Bronchial epithelial cell (primary cell): ENCODE results near the gene ZBTB12. TPM values are rescaled to one million over a fixed set of nuclear protein-coding genes. Genes with fewer than 3 reads are reported as not detected.
"Not testable (repeated sequence)": the region's sequence is repeated elsewhere in the genome, so short reads cannot be mapped to it uniquely, and the experiment has no call there.

ENCODE experiments used
- DNase-seq: peaks from one replicate; pipeline ENCODE4 v3.0.0-alpha.2; 2010; ENCODE audit warnings: low read depth
- FAIRE-seq: peaks from 2 replicates; lab custom pipeline; 2011; peaks lifted over from hg19 to GRCh38; lab: Jason Lieb, UNC
- H3K27me3 ChIP-seq: 2 replicates; pipeline ENCODE4 v1.5.1; 2011; ENCODE audit warnings: low read length; ENCODE audit not compliant: control insufficient read depth, insufficient read depth
- H3K36me3 ChIP-seq: 2 replicates; pipeline ENCODE4 v1.5.1; 2011; ENCODE audit warnings: low read length; ENCODE audit not compliant: control insufficient read depth, insufficient read depth
- H3K4me3 ChIP-seq: 2 replicates; pipeline ENCODE4 v1.5.1; 2011; ENCODE audit warnings: mild to moderate bottlenecking, low read depth, low read length, control low read depth
- total RNA-seq: library from RNA; depleted of rRNA; stranded (reverse); fragments of >200 nt; gene quantifications from 2 replicates; pipeline ENCODE4 v1.2.1, GENCODE V29; 2014
- TF ChIP-seq, protein P1 (sequence below): IDR thresholded peaks from 2 replicates; pipeline ENCODE4 v1.5.1; 2011; ENCODE audit warnings: mild to moderate bottlenecking, moderate library complexity, low read length, control low read depth, inconsistent platforms; ENCODE audit not compliant: insufficient read depth, severe bottlenecking

Gene ZBTB12
- total RNA-seq, 1 donor from 2014 or later, result 1.3 TPM

DNA sequence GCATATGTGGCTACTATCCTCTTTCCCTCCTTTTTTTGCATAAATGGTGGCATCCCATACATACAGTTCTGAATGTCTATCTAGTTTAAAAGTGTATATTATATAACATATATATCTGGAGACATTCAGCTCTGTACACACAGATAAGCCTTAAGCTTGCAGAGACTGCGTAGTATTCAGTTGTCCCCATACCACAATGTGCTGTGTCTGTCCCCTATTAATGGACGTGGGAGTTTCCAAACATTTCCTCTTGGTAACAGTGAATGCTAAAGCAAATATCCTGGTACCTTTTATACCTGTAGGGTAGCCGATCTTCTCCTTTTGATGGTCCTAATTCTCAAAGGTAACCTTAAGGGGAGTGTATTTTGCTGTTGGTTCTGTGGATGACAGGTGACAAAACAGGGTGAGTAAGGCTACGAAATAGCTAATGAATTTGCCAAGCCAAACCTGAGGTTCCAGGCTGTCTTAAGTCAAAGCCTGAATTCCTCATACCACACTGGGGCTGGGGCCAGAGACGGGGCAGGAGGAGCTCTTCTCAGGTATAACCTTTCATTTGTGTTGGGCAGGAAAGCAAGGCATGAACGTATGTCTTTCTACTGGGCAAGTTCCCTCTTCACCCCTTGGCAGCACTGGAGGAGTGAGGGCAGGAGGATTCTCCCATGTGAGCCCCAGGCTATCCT lies 17.9 kb upstream of the ZBTB12 start:
- Histone ChIP-seq H3K4me3 (no peak overlapping the region), H3K36me3 (no peaks in the 10 kb centered on the region), H3K27me3 (no peaks in the 10 kb centered on the region)
- FAIRE-seq (no peak), DNase-seq (no peak)
- TF ChIP-seq, protein P1, sequence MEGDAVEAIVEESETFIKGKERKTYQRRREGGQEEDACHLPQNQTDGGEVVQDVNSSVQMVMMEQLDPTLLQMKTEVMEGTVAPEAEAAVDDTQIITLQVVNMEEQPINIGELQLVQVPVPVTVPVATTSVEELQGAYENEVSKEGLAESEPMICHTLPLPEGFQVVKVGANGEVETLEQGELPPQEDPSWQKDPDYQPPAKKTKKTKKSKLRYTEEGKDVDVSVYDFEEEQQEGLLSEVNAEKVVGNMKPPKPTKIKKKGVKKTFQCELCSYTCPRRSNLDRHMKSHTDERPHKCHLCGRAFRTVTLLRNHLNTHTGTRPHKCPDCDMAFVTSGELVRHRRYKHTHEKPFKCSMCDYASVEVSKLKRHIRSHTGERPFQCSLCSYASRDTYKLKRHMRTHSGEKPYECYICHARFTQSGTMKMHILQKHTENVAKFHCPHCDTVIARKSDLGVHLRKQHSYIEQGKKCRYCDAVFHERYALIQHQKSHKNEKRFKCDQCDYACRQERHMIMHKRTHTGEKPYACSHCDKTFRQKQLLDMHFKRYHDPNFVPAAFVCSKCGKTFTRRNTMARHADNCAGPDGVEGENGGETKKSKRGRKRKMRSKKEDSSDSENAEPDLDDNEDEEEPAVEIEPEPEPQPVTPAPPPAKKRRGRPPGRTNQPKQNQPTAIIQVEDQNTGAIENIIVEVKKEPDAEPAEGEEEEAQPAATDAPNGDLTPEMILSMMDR, result no peak

DNA sequence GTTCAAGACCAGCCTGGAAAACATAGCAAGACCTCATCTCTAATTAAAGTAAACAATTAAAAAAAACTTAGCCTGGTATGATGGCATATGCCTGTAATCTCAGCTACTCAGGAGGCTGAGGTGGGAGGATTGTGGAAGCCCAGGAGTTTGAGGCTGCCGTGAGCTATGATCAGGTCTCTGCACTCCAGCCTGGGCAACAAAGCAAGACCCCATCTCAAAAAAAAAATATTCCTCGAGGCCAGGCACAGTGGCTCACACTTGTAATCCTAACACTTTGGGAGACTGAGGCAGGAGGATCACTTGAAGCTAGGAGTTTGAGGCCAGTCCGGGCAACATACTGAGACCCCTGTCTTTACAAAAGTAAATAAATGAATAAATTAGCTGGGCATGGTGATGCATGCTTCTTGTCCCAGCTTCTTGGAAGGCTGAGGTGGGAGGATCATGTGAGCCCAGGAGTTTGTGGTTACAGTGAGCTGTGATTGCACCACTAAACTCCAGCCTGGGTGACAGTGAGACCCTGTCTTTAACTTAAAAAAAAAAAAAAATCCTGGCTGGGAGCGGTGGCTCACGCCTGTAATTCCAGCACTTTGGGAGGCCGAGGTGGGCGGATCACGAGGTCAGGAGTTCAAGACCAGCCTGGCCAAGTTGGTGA lies 16.3 kb upstream of the ZBTB12 start:
- TF ChIP-seq, protein P1, result no peak
- Histone ChIP-seq H3K27me3 (no peaks in the 10 kb centered on the region), H3K4me3 (no peak overlapping the region), H3K36me3 (no peaks in the 10 kb centered on the region)
- no peak for FAIRE-seq
- DNase-seq, result no peak

DNA sequence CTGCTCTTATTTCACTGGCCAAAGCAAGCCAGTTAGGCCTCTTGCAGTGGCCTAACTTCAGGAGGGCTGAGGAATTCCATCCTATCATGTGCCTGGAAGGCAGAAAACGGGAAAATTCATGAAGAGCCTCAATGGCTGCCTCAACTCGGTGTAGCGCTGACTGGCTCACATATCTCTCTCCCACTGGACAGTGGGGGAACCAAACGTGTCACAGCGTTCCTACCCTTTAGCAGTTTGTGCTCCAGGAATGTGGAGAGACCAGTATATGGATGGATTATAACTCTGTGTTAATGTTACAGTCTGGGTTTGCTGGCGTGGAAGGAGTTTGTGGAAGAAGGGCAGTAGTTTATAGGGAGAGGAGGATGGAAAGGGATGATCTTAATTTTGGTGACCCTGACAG lies 13.9 kb upstream of the ZBTB12 start:
- H3K4me3 ChIP-seq, result no peak overlapping the region
- H3K27me3 ChIP-seq, result no peaks in the 10 kb centered on the region
- FAIRE-seq (no peak), DNase-seq (no peak)
- H3K36me3 ChIP-seq, result no peaks in the 10 kb centered on the region
- TF ChIP-seq, protein P1, result no peak

DNA sequence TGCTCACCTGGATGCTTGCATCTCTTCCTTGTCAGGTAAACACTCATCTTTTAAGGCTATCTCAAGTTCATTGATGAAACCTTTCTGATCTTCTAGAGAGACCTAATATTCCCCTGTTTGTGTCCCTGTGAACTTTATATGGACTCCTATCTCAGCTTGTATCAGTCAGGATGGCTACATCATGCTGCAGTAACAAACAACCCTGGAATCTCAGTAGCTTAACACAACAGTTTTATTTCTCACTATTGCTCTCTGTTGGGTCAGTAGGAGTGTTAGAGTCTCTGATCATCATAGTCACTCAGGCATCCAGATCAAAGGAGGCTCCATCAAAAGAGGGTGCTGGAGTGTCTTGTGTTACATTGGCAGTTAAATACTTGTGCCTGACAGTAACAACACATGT lies 13.5 kb upstream of the ZBTB12 start:
- DNase-seq (no peak), FAIRE-seq (no peak)
- Histone ChIP-seq H3K36me3 (no peaks in the 10 kb centered on the region), H3K4me3 (no peak overlapping the region), H3K27me3 (no peaks in the 10 kb centered on the region)
- TF ChIP-seq, protein P1, result no peak

DNA sequence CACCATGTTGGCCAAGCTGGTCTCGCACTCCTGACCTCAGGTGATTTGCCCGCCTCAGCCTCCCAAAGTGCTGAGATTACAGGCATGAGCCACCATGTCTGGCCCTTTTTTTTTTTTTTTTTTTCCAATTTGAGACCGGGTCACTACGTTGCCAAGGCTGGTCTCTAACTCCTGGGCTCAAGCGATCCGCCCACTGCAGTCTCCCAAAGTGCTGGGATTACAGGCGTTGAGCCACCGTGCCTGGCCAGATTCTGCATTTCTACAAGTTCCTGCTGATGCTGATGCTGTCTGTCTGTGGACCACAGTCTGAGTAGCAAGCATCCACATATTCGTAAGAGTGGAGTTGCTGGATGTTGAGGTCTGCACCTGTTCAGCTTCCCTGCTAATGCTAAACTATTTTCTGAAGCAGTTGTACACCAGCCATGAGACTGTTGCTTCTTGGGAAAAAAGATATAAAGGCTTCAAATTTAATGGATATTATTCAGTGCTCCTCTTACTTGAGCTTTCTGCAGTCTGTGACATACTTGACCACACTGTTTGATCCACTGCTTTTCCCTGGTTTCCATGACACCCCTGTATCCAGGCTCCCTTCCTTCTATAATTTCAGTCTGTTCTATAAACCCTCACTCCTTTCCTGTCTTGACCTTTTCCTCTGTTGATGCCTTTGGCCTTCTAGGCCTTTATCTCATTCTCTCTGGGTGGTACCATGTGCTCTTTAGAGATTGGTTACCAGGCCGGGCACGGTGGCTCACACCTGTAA lies 10.1 kb upstream of the ZBTB12 start:
- DNase-seq (no peak), FAIRE-seq (no peak)
- no peaks in the 10 kb centered on the region for H3K36me3 ChIP-seq
- no peaks in the 10 kb centered on the region for H3K27me3 ChIP-seq
- TF ChIP-seq, protein P1, result no peak
- no peak overlapping the region for H3K4me3 ChIP-seq

DNA sequence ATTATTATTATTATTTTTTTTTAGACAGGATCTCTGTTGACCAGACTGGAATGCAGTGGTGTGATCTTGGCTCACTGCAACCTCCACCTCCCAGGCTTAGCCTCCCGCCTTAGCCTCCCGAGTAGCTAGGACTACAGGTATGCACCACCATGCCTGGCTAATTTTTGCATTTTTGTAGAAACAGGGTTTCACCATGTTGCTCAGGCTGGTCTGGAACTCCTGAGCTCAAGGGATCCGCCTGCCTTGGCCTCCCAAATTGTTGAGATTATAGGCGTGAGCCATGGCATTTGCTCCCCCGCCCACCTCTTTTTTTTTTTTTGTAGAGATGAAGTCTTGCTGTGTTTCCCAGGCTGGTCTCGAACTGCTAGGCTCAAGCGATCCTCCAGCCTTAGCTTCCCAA lies 7.4 kb upstream of the ZBTB12 start:
- not testable (repeated sequence) for FAIRE-seq, H3K36me3 ChIP-seq, DNase-seq, H3K27me3 ChIP-seq, H3K4me3 ChIP-seq
